PC-9 (cell line): ENCODE results near the gene UBR7. TPM values are rescaled to one million over a fixed set of nuclear protein-coding genes. Genes with fewer than 3 reads are reported as not detected.

Source experiments
- BruUV-seq: library from RNA; stranded (reverse); fragments of 400-500 nt; replicated peaks from 2 replicates; lab custom pipeline; 2021; lab: Mats Ljungman, UMichigan
- CTCF ChIA-PET: fragments of 300-600 bp; sonication (Branson Sonifier 250); formaldehyde crosslinking; loops from one replicate; lab custom pipeline; 2022; ENCODE audit warnings: antibody characterized with exemption; lab: Charles Lee
- POLR2A ChIA-PET: fragments of 300-600 bp; sonication (Branson Sonifier 250); formaldehyde crosslinking; loops from one replicate; lab custom pipeline; 2022; ENCODE audit warnings: antibody characterized with exemption; ENCODE audit not compliant: unreplicated experiment; lab: Charles Lee
- DNase-seq, 2 experiments: peaks; one replicate each; pipeline versions ENCODE4 v3.0.0 to v3.0.0-alpha.2; 2015 to 2022; ENCODE audit warnings: mixed read lengths in 1 of 2
- H2AFZ ChIP-seq: fragments of 200-600 bp; sonication (generic); 2 replicates; pipeline ENCODE4 v1.8.1; 2017; ENCODE audit warnings: antibody characterized with exemption
- H3F3A ChIP-seq: fragments of 200-600 bp; sonication (generic); 2 replicates; pipeline ENCODE4 v1.8.1; 2017; ENCODE audit warnings: antibody characterized with exemption, mild to moderate bottlenecking, low read depth; ENCODE audit not compliant: insufficient read depth
- H3K27ac ChIP-seq: fragments of 200-600 bp; sonication (generic); 2 replicates; pipeline ENCODE4 v1.6.1; 2016; ENCODE audit warnings: mixed run types
- H3K27me3 ChIP-seq: fragments of 200-600 bp; sonication (generic); 2 replicates; pipeline ENCODE4 v1.6.1; 2016; ENCODE audit warnings: low read depth, mixed run types; ENCODE audit not compliant: insufficient read depth
- H3K36me3 ChIP-seq: fragments of 200-600 bp; sonication (generic); 2 replicates; pipeline ENCODE4 v1.6.1; 2016; ENCODE audit warnings: low read depth, mixed run types
- H3K4me1 ChIP-seq: fragments of 200-600 bp; sonication (generic); replicated peaks from 2 replicates; pipeline ENCODE4 v1.6.1; 2016; ENCODE audit warnings: mixed run types; ENCODE audit not compliant: insufficient read depth
- H3K4me2 ChIP-seq: fragments of 200-600 bp; sonication (generic); 2 replicates; pipeline ENCODE4 v1.6.1; 2017; ENCODE audit warnings: mixed run types
- H3K4me3 ChIP-seq: fragments of 200-600 bp; sonication (generic); 2 replicates; pipeline ENCODE4 v1.6.1; 2016; ENCODE audit warnings: mixed run types
- H3K79me2 ChIP-seq: fragments of 200-600 bp; sonication (generic); 2 replicates; pipeline ENCODE4 v1.6.1; 2017; ENCODE audit warnings: low read depth, mixed run types
- H3K9me2 ChIP-seq: fragments of 200-600 bp; sonication (generic); 2 replicates; pipeline ENCODE4 v1.8.1; 2017; ENCODE audit warnings: mild to moderate bottlenecking; ENCODE audit not compliant: insufficient read depth
- H3K9me3 ChIP-seq: fragments of 200-600 bp; sonication (generic); 2 replicates; pipeline ENCODE4 v1.8.1; 2016; ENCODE audit warnings: low read depth; ENCODE audit not compliant: insufficient read depth
- H4K20me1 ChIP-seq: fragments of 200-600 bp; sonication (generic); 2 replicates; pipeline ENCODE4 v1.8.1; 2017; ENCODE audit not compliant: insufficient read depth
- EZH2 ChIP-seq: fragments of 200-600 bp; sonication (generic); IDR thresholded peaks from 2 replicates; pipeline ENCODE4 v1.8.0; 2017; ENCODE audit warnings: antibody characterized with exemption, low read depth
- intact Hi-C: fragments of 100-400 bp; cut with micrococcal nuclease; formaldehyde crosslinking; loops from one replicate; pipeline ENCODE4 v1.10.0; 2022; ENCODE audit not compliant: unreplicated experiment
- total RNA-seq: library from RNA; stranded (reverse); gene quantifications from 2 replicates; pipeline ENCODE4 v1.2.3, GENCODE V29; 2021
- TF ChIP-seq, protein P1 (sequence below): fragments of 200-600 bp; sonication (generic); conservative IDR thresholded peaks from 2 replicates; pipeline ENCODE4 v1.6.1; 2017; ENCODE audit warnings: mixed run types, antibody characterized with exemption, mild to moderate bottlenecking, moderate library complexity

Gene UBR7
- total RNA-seq, 1 experiment from 2014 or later, result 14.3 TPM

DNA sequence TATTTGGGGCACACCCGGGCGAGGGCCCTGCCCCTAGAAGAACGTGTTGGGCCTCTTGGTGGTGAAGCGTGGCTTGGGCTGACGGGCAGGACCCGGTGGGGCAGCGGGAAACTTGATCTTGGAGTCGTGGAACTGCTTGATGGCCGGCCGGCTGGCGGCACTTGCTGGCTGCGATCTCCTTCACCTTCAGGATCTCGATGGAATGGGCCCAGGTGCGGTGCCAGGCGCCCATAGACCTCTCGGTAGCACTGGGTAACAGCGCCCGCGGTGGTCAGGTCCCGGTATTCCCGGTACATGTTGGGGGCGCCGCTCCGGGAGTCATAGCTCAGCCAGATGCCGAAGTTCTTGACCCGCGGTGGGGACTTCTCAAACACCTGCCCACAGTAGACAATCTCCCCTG, 16.5 kb downstream of the UBR7 start:
- TF ChIP-seq EZH2, result no peak
- TF ChIP-seq, protein P1, sequence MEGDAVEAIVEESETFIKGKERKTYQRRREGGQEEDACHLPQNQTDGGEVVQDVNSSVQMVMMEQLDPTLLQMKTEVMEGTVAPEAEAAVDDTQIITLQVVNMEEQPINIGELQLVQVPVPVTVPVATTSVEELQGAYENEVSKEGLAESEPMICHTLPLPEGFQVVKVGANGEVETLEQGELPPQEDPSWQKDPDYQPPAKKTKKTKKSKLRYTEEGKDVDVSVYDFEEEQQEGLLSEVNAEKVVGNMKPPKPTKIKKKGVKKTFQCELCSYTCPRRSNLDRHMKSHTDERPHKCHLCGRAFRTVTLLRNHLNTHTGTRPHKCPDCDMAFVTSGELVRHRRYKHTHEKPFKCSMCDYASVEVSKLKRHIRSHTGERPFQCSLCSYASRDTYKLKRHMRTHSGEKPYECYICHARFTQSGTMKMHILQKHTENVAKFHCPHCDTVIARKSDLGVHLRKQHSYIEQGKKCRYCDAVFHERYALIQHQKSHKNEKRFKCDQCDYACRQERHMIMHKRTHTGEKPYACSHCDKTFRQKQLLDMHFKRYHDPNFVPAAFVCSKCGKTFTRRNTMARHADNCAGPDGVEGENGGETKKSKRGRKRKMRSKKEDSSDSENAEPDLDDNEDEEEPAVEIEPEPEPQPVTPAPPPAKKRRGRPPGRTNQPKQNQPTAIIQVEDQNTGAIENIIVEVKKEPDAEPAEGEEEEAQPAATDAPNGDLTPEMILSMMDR, result no peak
- CTCF ChIA-PET, result no interaction called here

DNA sequence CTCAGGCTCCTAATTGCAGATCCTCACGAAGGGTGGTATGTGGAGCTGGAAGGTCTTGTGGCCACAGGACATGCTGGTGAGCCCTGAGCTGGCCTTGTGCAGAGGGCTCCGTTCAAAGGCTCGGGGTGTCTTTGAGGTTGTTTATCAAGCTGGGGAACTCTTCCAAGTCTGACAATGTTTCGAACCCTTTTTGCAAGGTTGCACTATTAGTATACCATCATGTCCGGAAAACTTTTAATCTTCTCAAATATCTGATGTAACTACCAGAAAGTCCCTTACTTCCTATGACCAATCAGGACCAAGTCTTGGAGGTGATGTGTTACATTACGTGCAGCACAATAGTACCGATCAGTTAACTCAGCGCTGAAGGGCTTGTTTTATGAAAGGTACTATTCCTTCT, 21.5 kb downstream of the UBR7 start:
- intact Hi-C loops, result no loop called here
- TF ChIP-seq EZH2, result no peak
- TF ChIP-seq, protein P1, result no peak

More for the DNA sequence above, 16.5 kb downstream of the UBR7 start:
- H3K9me3 ChIP-seq, result no peaks in the 10 kb centered on the region
- no peaks in the 10 kb centered on the region for H3K4me1 ChIP-seq
- H3K79me2 ChIP-seq, result no peaks in the 10 kb centered on the region
- intact Hi-C loops, result no loop called here
- POLR2A ChIA-PET, result no interaction called here
- no peak overlapping the region for H2AFZ ChIP-seq
- H3K9me2 ChIP-seq, result no peaks in the 10 kb centered on the region
- no peak overlapping the region for H3K4me3 ChIP-seq
- no peaks in the 10 kb centered on the region; the same call in 1 of the 2 replicates for H3K36me3 ChIP-seq
- no peak for DNase-seq
- no peaks in the 10 kb centered on the region for H3K27me3 ChIP-seq
- no peaks in the 10 kb centered on the region for H3F3A ChIP-seq
- H3K4me2 ChIP-seq, result no peak overlapping the region
- no peak overlapping the region for H3K27ac ChIP-seq
- BruUV-seq, result no TSS peak
- no peaks in the 10 kb centered on the region for H4K20me1 ChIP-seq

DNA sequence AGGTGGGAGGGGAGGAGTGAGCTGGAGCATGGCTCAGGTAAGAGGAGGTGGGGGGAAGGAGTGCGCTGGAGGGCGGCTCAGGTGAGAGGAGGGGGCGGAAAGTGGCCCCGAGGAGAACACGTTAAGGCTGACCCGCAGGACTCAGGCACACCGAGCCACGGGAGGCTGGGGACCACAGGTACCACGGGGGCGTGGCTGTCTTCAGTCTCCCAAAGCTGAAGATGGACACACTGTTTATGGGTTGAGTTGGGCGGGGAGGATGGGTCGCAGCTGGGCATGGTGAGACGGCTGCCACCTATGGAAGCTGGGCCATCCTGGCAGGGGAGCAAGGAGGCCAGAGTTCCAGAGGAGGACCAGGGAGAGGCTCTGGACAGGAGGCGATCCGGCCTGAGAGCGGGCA, 23.5 kb downstream of the UBR7 start:
- no peaks in the 10 kb centered on the region for H3K4me1 ChIP-seq
- no peak overlapping the region for H2AFZ ChIP-seq
- ChIA-PET POLR2A (no interaction called here), CTCF (no interaction called here)
- H3F3A ChIP-seq, result no peaks in the 10 kb centered on the region
- no peak for DNase-seq
- intact Hi-C loops, result loop anchor here (5.0 kb wide), 1 partner anchor 312 kb away; no protein-coding TSS in a partner anchor
- H3K27me3 ChIP-seq, result no peaks in the 10 kb centered on the region
- no peak overlapping the region for H3K4me3 ChIP-seq
- H3K9me2 ChIP-seq, result no peaks in the 10 kb centered on the region
- no peaks in the 10 kb centered on the region for H4K20me1 ChIP-seq
- H3K4me2 ChIP-seq, result no peak overlapping the region
- no peaks in the 10 kb centered on the region for H3K9me3 ChIP-seq
- H3K27ac ChIP-seq, result no peak overlapping the region
- TF ChIP-seq, protein P1, result no peak
- no peak for TF ChIP-seq EZH2
- BruUV-seq, result no TSS peak
- no peaks in the 10 kb centered on the region; the same call in 1 of the 2 replicates for H3K36me3 ChIP-seq
- H3K79me2 ChIP-seq, result no peaks in the 10 kb centered on the region

More for the DNA sequence above, 21.5 kb downstream of the UBR7 start:
- Histone ChIP-seq H3K4me3 (no peak overlapping the region), H3K4me2 (no peak overlapping the region), H3K27ac (no peak overlapping the region), H3K36me3 (no peaks in the 10 kb centered on the region; the same call in 1 of the 2 replicates), H3K9me2 (no peaks in the 10 kb centered on the region), H2AFZ (no peak overlapping the region), H3K9me3 (no peaks in the 10 kb centered on the region), H3F3A (no peaks in the 10 kb centered on the region), H3K4me1 (no peaks in the 10 kb centered on the region), H3K27me3 (no peaks in the 10 kb centered on the region), H3K79me2 (no peaks in the 10 kb centered on the region), H4K20me1 (no peaks in the 10 kb centered on the region)
- no peak for DNase-seq
- ChIA-PET POLR2A (no interaction called here), CTCF (no interaction called here)
- BruUV-seq, result no TSS peak
